AG09309 (cell line): ENCODE measurements around the gene VAV3.

Source experiments
- DNase-seq: peaks from one replicate; pipeline ENCODE4 v3.0.0-alpha.2; 2010; ENCODE audit warnings: low read depth
- H3K4me3 ChIP-seq: 2 replicates; pipeline ENCODE4 v1.5.1; 2011; ENCODE audit warnings: mild to moderate bottlenecking, low read depth, low read length, moderate library complexity; ENCODE audit not compliant: control insufficient read depth
- TF ChIP-seq, protein P1 (sequence below): IDR thresholded peaks from 2 replicates; pipeline ENCODE4 v1.5.1; 2011; ENCODE audit warnings: mild to moderate bottlenecking, low read depth, low read length, inconsistent platforms; ENCODE audit not compliant: insufficient read depth, control insufficient read depth; ENCODE audit errors: missing control alignments

The VAV3 gene

GRCh38 chr1:107690491-107690890, 274.5 kb downstream of the VAV3 start:
- no peak for DNase-seq
- no peak overlapping the region for H3K4me3 ChIP-seq
- TF ChIP-seq, protein P1, sequence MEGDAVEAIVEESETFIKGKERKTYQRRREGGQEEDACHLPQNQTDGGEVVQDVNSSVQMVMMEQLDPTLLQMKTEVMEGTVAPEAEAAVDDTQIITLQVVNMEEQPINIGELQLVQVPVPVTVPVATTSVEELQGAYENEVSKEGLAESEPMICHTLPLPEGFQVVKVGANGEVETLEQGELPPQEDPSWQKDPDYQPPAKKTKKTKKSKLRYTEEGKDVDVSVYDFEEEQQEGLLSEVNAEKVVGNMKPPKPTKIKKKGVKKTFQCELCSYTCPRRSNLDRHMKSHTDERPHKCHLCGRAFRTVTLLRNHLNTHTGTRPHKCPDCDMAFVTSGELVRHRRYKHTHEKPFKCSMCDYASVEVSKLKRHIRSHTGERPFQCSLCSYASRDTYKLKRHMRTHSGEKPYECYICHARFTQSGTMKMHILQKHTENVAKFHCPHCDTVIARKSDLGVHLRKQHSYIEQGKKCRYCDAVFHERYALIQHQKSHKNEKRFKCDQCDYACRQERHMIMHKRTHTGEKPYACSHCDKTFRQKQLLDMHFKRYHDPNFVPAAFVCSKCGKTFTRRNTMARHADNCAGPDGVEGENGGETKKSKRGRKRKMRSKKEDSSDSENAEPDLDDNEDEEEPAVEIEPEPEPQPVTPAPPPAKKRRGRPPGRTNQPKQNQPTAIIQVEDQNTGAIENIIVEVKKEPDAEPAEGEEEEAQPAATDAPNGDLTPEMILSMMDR: no peak

DNA sequence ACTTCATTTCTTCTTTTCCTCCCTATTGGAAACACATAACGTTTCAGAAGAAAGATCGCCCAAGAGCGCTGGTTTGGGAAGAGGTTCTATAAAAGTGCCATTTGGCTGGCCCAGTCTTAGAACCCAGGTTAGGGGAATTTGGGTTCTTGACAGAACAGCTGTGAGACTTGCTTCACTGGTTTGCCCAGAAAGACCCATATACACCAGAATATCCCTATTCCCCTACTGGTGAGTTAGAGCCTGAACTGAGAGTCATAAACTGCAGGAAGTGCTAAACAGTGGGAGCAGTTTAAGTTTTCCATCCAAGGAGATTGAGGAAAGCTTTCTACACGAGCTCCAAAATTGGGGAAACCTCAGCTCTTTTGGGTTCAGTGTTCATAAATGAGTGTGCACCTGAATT, 275.2 kb downstream of the VAV3 start:
- TF ChIP-seq, protein P1: no peak
- no peak overlapping the region for H3K4me3 ChIP-seq
- no peak for DNase-seq

DNA sequence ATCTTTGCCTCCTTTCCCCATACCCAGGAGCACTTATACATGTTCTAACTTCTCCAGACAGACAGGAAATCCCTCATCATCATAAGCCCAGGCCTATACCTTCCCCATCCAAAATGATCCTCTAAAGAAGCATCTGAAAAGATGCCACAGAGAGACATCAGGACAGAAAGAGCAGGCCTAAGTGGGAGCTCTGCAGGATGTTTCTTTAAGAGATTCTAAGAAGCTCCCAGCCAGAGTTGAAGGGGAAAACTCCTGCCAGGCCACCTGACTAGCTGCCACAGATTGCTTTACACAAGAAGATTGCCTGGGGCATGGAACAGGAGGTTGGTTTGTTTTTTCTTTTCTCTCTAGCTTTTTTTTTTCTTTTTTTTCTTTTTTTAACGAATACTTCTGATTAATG, 275.8 kb downstream of the VAV3 start:
- H3K4me3 ChIP-seq: no peak overlapping the region
- TF ChIP-seq, protein P1: no peak
- no peak for DNase-seq

DNA sequence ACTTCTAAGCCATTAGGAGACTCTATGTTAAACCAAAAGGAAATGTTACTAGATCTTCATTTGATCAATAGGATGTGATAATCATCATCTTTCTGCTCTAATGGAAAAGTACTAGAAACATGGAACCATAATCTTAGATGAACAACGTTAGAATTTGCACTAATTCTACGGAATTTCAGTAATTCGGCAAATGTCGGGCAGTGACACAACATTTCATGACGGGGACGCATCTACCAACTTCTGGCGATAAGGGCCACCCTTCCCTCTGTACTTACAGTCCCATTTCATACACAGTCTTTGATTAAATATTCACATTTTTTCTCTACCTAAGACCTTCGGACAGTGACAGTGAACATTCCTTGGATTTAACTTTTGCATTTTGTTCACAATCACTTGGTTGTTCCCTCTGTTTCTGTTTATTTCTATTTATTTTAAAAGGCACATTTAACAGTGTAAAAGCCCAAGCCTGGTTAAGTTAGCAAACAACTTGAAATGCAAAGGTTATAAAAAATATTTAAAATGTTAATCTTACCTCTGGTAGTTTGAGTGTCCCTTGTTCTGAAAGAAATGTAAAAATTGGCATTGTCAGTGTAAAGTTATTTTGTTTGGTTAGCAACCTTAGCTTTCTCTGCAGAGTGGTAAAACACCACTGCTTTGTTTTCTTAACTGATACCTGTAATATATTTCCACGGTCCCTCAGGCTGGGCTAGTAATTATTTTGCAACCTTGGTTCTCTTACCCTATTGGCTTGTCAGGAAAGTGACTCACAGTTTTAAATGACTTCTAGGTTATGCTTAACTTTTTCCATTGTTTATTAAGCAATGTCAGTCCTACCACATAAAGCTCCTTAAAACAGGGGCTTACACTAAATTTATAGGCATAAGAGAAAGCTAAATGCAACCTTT, 276.9 kb downstream of the VAV3 start:
- H3K4me3 ChIP-seq: no peak overlapping the region
- DNase-seq: no peak
- TF ChIP-seq, protein P1: no peak

- H3K4me3 ChIP-seq: no peak overlapping the region
- TF ChIP-seq, protein P1: no peak
- DNase-seq: no peak
These were observed 281.3 kb downstream of the VAV3 start for GRCh38 chr1:107683683-107684082.

DNA sequence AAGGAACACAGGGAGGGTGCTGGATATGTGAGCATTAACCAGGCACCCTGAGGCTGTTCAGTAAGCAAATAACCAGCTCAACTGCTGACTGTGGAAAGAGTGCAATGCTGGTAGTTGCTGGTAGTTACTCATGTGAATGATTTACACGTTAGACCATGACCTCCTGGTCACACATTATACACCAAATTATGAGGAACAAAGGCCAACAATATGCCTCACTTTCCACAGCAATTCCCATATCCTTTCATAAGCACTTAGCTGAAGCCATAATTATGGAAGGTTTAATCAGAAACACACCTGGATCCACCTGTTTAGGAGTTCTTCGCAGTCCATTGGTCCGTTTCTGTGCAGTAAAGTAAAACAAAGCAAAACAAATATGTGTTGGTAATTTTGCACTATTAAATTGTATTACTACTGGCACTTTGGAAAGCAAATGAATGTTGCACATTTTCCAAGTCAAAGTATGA, 281.8 kb downstream of the VAV3 start:
- DNase-seq: no peak
- H3K4me3 ChIP-seq: no peak overlapping the region
- TF ChIP-seq, protein P1: no peak

DNA sequence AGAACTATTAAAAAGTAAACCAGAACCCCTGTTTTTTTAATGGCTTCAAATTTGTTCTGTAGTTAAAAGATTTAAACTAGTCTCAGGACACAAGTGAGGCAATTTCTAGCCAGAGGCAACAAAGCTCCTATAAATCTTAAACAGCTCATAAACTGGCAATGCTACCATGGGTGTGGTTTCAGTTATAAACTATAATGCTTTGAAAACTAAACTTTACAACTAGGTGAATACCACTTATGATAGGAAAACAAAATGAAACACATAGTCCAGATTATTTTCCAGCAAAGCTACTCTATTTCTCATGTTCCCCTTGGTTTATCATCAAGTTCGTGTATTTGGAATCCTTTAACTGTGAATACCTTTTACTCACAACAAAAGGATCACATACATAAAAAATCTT, 282.5 kb downstream of the VAV3 start:
- TF ChIP-seq, protein P1: no peak
- DNase-seq: no peak
- no peak overlapping the region for H3K4me3 ChIP-seq
